Stimulated activated effector memory CD8-positive, alpha-beta T cell treated with anti-CD3 and anti-CD28 coated beads, Interleukin-12 subunit alpha, Interleukin-12 subunit beta, amount 100 ng/mL, for 72 hours (primary cell): Measurements from ENCODE around the gene UBE3B.

ENCODE experiments used
- ATAC-seq: fragments of 150-1000 bp; cut with Tn5 transposase; 2 replicates; pipeline ENCODE4 v1.10.0; 2021
- DNase-seq, 2 donors: peaks; one replicate each; pipeline ENCODE4 v3.0.0; 2021 to 2022; ENCODE audit warnings: low spot score in 2 of 2
- H3K27ac Mint-ChIP-seq: one replicate; pipeline ENCODE4 v1.8.0; 2022; ENCODE audit warnings: mild to moderate bottlenecking, mixed read lengths
- H3K36me3 Mint-ChIP-seq: one replicate; pipeline ENCODE4 v1.8.0; 2022; ENCODE audit warnings: mild to moderate bottlenecking, mixed read lengths
- H3K4me1 Mint-ChIP-seq: one replicate; pipeline ENCODE4 v1.8.0; 2022; ENCODE audit warnings: mixed read lengths
- H3K4me3 Mint-ChIP-seq: one replicate; pipeline ENCODE4 v1.8.0; 2022; ENCODE audit warnings: mild to moderate bottlenecking, mixed read lengths
- H3K9me3 Mint-ChIP-seq: one replicate; pipeline ENCODE4 v1.8.0; 2022; ENCODE audit warnings: mixed read lengths

UBE3B gene

GRCh38 chr12:109552971-109553370, 75.5 kb downstream of the UBE3B start:
- no peaks in the 10 kb centered on the region for H3K36me3 Mint-ChIP-seq
- no peak for DNase-seq
- no peak overlapping the region for H3K27ac Mint-ChIP-seq
- H3K9me3 Mint-ChIP-seq = no peaks in the 10 kb centered on the region
- H3K4me3 Mint-ChIP-seq = no peak overlapping the region
- H3K4me1 Mint-ChIP-seq = peaks cover 5% of the 10 kb centered on the region
- no peak for ATAC-seq

- no peak overlapping the region for H3K4me3 Mint-ChIP-seq
- H3K4me1 Mint-ChIP-seq = peaks cover 5% of the 10 kb centered on the region
- H3K27ac Mint-ChIP-seq = no peak overlapping the region
- no peaks in the 10 kb centered on the region for H3K9me3 Mint-ChIP-seq
- no peaks in the 10 kb centered on the region for H3K36me3 Mint-ChIP-seq
- no peak for ATAC-seq
- no peak for DNase-seq
Observed at GRCh38 chr12:109553483-109553882, 76.0 kb downstream of the UBE3B start.

- DNase-seq (no peak), ATAC-seq (no peak)
- Mint-ChIP-seq H3K36me3 (no peaks in the 10 kb centered on the region), H3K27ac (no peak overlapping the region), H3K4me3 (no peak overlapping the region), H3K4me1 (peaks cover 5% of the 10 kb centered on the region), H3K9me3 (no peaks in the 10 kb centered on the region)
Observed at GRCh38 chr12:109553906-109554500, 76.6 kb downstream of the UBE3B start.

GRCh38 chr12:109554761-109555160, 77.3 kb downstream of the UBE3B start:
- Mint-ChIP-seq H3K9me3 (no peaks in the 10 kb centered on the region), H3K4me3 (no peak overlapping the region), H3K4me1 (peaks cover 5% of the 10 kb centered on the region), H3K27ac (no peak overlapping the region), H3K36me3 (no peaks in the 10 kb centered on the region)
- no peak for DNase-seq
- ATAC-seq = no peak

- H3K4me1 Mint-ChIP-seq = peaks cover 5% of the 10 kb centered on the region
- ATAC-seq (no peak), DNase-seq (no peak)
- H3K27ac Mint-ChIP-seq = no peak overlapping the region
- no peak overlapping the region for H3K4me3 Mint-ChIP-seq
- no peaks in the 10 kb centered on the region for H3K36me3 Mint-ChIP-seq
- no peaks in the 10 kb centered on the region for H3K9me3 Mint-ChIP-seq
Observed at GRCh38 chr12:109555431-109556315, 78.2 kb downstream of the UBE3B start.

GRCh38 chr12:109557200-109557599, 79.8 kb downstream of the UBE3B start:
- H3K4me3 Mint-ChIP-seq = no peak overlapping the region
- DNase-seq (no peak), ATAC-seq (no peak)
- H3K4me1 Mint-ChIP-seq = peaks cover 5% of the 10 kb centered on the region
- no peak overlapping the region for H3K27ac Mint-ChIP-seq
- no peaks in the 10 kb centered on the region for H3K36me3 Mint-ChIP-seq
- peaks cover 2% of the 10 kb centered on the region for H3K9me3 Mint-ChIP-seq

GRCh38 chr12:109557805-109558204, 80.4 kb downstream of the UBE3B start:
- H3K4me1 Mint-ChIP-seq = no peaks in the 10 kb centered on the region
- no peak overlapping the region for H3K4me3 Mint-ChIP-seq
- no peaks in the 10 kb centered on the region for H3K36me3 Mint-ChIP-seq
- H3K27ac Mint-ChIP-seq = no peak overlapping the region
- ATAC-seq = peak; percentile 9
- no peak for DNase-seq
- H3K9me3 Mint-ChIP-seq = peaks cover 3% of the 10 kb centered on the region

GRCh38 chr12:109558374-109559199, 81.2 kb downstream of the UBE3B start:
- ATAC-seq = no peak
- H3K27ac Mint-ChIP-seq = no peak overlapping the region

GRCh38 chr12:109559200-109559505, 81.7 kb downstream of the UBE3B start:
- peaks cover 3% of the 10 kb centered on the region for H3K9me3 Mint-ChIP-seq
- no peaks in the 10 kb centered on the region for H3K4me1 Mint-ChIP-seq
- no peaks in the 10 kb centered on the region for H3K36me3 Mint-ChIP-seq
- ATAC-seq = no peak
- DNase-seq = no peak
- H3K4me3 Mint-ChIP-seq = no peak overlapping the region
- no peak overlapping the region for H3K27ac Mint-ChIP-seq

More at GRCh38 chr12:109558374-109559199, 81.2 kb downstream of the UBE3B start:
- DNase-seq = no peak
- Mint-ChIP-seq H3K9me3 (peaks cover 3% of the 10 kb centered on the region), H3K36me3 (no peaks in the 10 kb centered on the region), H3K4me3 (no peak overlapping the region), H3K4me1 (no peaks in the 10 kb centered on the region)

- H3K9me3 Mint-ChIP-seq = peaks cover 3% of the 10 kb centered on the region
- no peak overlapping the region for H3K4me3 Mint-ChIP-seq
- DNase-seq (no peak), ATAC-seq (no peak)
- no peaks in the 10 kb centered on the region for H3K36me3 Mint-ChIP-seq
- no peaks in the 10 kb centered on the region for H3K4me1 Mint-ChIP-seq
- H3K27ac Mint-ChIP-seq = no peak overlapping the region
Observed at GRCh38 chr12:109559601-109560000, 82.2 kb downstream of the UBE3B start.

- Mint-ChIP-seq H3K36me3 (peaks cover 14% of the 10 kb centered on the region), H3K4me1 (no peaks in the 10 kb centered on the region), H3K4me3 (no peak overlapping the region), H3K9me3 (peaks cover 3% of the 10 kb centered on the region), H3K27ac (no peak overlapping the region)
- ATAC-seq (no peak), DNase-seq (no peak)
Observed at GRCh38 chr12:109560867-109561710, 83.7 kb downstream of the UBE3B start.

- Mint-ChIP-seq H3K9me3 (peaks cover 3% of the 10 kb centered on the region), H3K36me3 (peaks cover 20% of the 10 kb centered on the region), H3K4me1 (no peaks in the 10 kb centered on the region), H3K4me3 (no peak overlapping the region), H3K27ac (no peak overlapping the region)
- ATAC-seq (no peak), DNase-seq (no peak)
Observed at GRCh38 chr12:109561711-109562030, 84.2 kb downstream of the UBE3B start.

- no peak for DNase-seq
- Mint-ChIP-seq H3K4me1 (no peaks in the 10 kb centered on the region), H3K9me3 (peaks cover 3% of the 10 kb centered on the region), H3K36me3 (peaks cover 32% of the 10 kb centered on the region), H3K4me3 (no peak overlapping the region), H3K27ac (no peak overlapping the region)
- no peak for ATAC-seq
Observed at GRCh38 chr12:109562871-109563270, 85.4 kb downstream of the UBE3B start.

GRCh38 chr12:109563291-109564284, 86.2 kb downstream of the UBE3B start:
- ATAC-seq (no peak), DNase-seq (no peak)
- Mint-ChIP-seq H3K27ac (no peak overlapping the region), H3K9me3 (peaks cover 3% of the 10 kb centered on the region), H3K4me1 (no peaks in the 10 kb centered on the region), H3K4me3 (no peak overlapping the region), H3K36me3 (peaks cover 39% of the 10 kb centered on the region)
